HG03066 (cell line): Measurements from ENCODE around the gene ADAMTS15.

Source experiments
- ATAC-seq: cut with Tn5 transposase; IDR thresholded peaks from one replicate; pipeline ENCODE4 v1.9.1; 2021; ENCODE audit warnings: low read depth; ENCODE audit not compliant: unreplicated experiment

The ADAMTS15 gene

GRCh38 chr11:130418210-130418609 lies 30.2 kb upstream of the ADAMTS15 start:
- no peak for ATAC-seq

GRCh38 chr11:130418756-130419155 lies 29.7 kb upstream of the ADAMTS15 start:
- no peak for ATAC-seq

- ATAC-seq = no peak
Observed at GRCh38 chr11:130420478-130421198, 27.8 kb upstream of the ADAMTS15 start.

- no peak for ATAC-seq
Observed at GRCh38 chr11:130421199-130421585, 27.3 kb upstream of the ADAMTS15 start.

DNA sequence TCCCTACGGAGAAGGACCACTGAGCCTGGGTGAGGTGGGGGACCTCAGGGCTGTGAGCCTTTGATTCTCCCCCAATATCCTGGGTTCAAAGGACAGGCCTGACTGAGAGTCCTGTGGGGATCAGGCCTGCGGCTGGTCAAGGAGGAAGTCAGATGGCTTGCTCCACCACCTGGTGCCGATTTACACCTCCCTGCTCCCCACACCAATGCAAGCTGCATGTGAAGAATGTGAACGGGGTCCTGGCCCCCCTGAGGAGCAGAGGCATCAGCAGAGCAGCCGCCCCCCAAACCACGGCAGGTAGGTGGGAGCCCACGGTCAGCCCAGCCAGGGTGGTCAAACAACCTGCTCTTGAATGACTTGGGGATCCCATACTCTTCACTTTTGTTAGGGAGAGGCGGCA lies 26.7 kb upstream of the ADAMTS15 start:
- ATAC-seq = no peak

GRCh38 chr11:130422251-130422995 lies 26.0 kb upstream of the ADAMTS15 start:
- no peak for ATAC-seq

- no peak for ATAC-seq
Observed at GRCh38 chr11:130423541-130424142, 24.8 kb upstream of the ADAMTS15 start.

DNA sequence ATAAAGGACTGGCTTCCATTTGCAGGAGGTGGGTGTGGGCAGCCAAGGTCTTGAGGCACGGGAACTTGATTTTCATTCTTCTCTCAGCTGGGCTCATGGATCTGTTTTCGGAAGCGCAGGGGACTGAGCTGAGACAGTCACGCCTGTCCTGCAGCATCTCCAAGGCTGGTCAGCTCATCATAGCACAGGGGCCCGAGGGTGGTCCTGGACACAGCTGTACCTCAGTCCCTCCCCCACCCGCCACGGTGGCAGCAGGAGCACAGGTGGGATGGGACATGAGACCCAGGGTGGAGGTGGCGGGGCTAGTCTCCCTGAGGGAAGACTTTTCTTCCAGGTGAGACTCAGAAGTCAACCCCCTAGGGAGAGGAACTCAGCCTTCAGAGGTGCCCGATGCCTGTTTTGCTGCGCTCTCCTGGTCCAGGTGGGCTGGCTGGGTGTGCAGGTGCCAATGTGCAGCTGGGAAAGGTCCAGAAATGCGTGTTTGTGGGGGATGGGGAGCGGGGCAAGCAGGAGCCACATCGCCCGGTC lies 23.8 kb upstream of the ADAMTS15 start:
- ATAC-seq = no peak

DNA sequence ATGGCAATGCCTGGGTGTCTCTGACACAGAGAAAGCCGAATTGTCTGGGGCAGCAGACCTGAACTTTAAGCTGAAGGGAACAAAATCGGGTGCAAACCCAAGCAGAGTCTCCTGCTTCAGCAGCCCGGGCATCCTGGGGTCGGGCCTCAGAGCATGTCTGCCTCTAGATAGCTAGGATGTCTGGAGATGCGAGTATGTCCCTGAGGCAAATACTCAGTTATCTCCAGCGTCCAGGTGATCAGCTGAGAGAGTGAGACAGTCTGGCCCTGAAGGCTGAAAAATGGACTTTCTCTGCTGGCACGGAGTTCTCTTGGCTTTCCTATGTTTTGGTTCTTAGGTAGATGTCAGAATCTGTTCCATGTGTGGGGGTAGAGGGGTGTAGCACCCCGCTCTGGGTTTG lies 23.3 kb upstream of the ADAMTS15 start:
- no peak for ATAC-seq

DNA sequence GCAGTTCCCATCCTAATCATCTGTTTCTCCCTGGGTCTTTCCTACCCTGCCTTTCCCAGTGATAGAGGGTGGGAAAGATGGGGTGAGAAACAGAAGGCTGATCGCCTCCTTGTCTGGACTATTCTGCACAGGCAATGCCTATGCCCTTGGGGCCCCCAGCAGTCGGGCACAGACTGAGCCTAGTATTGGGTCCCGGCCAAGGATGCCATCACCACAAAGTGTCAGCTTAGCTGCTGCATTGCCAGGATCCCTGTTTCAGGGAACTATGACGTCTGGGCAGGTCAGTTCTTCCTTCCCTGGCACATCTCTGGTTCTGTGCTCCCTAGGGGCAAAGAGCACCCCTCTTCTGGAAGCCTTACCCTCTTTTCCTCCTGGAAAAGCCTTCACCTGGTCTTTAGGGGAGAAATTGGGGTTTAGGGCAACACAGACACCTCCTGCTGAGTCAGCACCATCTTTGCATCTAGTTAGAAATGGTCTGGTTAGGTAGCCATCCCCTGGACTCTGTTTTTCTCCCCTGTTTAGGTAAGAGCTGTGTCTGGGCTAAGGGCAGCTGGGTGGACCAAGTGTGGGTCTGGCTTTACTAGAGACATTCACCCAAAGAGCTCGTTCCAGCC lies 22.1 kb upstream of the ADAMTS15 start:
- no peak for ATAC-seq

- no peak for ATAC-seq
Observed at GRCh38 chr11:130426837-130427341, 21.6 kb upstream of the ADAMTS15 start.

GRCh38 chr11:130427581-130428315 lies 20.7 kb upstream of the ADAMTS15 start:
- ATAC-seq = no peak

GRCh38 chr11:130428316-130429119 lies 19.9 kb upstream of the ADAMTS15 start, which contains the start of gene ADAMTS8:
Gene ADAMTS8 (minus strand): TSS chr11:130428609. CDS start chr11:130428286, 323 bp downstream.
- ATAC-seq = no peak

GRCh38 chr11:130429120-130429681 lies 19.2 kb upstream of the ADAMTS15 start:
- no peak for ATAC-seq

DNA sequence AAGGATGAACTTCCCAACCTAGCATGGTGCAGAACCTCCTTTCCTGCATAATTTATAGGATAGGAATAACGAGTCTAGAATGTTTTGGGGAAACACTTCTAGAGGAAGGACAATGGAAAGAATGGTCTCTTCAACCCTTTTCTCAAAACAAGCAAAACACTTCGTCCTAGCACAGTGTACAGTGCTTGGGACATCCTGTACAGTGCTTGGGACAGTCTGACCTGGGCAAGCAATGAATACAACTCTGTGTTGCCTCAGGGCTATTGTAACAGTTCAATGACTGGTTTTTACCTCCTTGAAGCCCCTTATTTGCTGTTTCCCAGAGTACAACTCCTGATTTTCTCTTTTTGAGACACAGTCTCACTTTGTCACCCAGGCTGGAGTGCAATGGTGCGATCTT lies 18.5 kb upstream of the ADAMTS15 start:
- no peak for ATAC-seq

DNA sequence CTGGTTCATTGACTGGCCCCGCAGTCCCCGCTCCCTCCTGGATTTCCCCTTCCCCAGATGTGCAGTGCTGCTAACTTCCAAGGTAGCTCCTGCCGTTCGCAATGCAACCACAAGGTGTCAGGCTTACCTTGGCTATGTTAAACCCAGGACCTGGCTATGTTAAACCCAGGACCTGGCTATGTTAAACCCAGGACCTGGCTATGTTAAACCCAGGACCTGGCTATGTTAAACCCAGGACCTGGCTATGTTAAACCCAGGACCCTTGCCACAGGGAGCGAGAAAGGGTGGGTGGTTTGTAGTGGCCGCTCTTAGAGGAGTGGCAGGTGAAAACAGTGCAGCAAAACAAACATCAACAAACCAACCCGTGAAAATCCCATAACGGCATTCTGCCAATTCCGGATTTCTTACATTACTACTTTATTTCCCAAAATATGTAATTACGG lies 17.1 kb upstream of the ADAMTS15 start:
- no peak for ATAC-seq

GRCh38 chr11:130431801-130432200 lies 16.6 kb upstream of the ADAMTS15 start:
- no peak for ATAC-seq

- ATAC-seq = no peak
Observed at GRCh38 chr11:130433357-130433756, 15.1 kb upstream of the ADAMTS15 start.
